Measurements from ENCODE around the gene RFWD3.

DNA sequence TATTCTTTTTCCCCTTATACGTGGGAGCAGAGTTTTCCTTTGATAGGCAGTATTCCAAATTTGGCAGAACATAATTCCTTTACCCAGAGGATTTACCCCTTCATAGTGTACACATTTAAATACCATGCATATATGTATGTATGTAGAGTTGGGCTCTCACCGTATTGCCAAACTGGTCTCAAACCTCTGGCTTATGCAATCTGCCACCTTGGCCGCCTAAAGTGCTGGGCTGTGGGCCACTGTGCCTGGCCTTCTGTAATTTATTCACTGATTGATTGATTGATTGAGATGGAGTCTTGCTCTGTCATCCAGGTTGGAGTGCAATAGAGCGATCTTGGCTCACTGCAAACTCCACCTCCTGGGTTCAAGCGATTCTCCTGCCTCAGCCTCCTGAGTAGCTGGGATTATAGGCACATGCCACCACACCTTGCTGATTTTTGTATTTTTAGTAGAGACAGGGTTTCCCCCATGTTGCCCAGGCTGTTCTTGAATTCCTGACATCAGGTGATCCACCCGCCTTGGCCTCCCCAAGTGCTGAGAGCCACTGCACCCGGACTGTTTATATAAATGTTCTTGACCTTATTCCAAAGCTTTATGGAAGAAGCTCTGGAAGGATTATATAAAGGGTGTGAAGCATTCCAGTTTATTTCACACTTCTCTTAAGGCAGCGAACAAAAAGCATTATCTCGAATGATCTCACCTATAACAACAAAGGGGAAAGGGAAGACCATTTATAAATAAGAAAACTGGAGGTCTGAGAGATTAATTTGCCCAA lies 74.6 kb downstream of the RFWD3 start:
- TF ChIP-seq CTCF (IDR thresholded peaks at IDR 0.05; ENCODE audit: poor library complexity), result no peak
- no peak for TF ChIP-seq EZH2 (IDR thresholded peaks at IDR 0.05; ENCODE audit: borderline replicate concordance)
